Fibroblast of the conjunctiva (primary cell): ENCODE data around the gene IFIT3.
A peak's percentile ranks its signal among the peaks of the same experiment; 100 is the strongest.

Experiments
- DNase-seq: peaks from one replicate; pipeline ENCODE4 v3.0.0-alpha.2; 2010; ENCODE audit warnings: low read depth

Gene IFIT3

GRCh38 chr10:89362929-89363328 lies 35.1 kb downstream of the IFIT3 start:
- no peak for DNase-seq

DNA sequence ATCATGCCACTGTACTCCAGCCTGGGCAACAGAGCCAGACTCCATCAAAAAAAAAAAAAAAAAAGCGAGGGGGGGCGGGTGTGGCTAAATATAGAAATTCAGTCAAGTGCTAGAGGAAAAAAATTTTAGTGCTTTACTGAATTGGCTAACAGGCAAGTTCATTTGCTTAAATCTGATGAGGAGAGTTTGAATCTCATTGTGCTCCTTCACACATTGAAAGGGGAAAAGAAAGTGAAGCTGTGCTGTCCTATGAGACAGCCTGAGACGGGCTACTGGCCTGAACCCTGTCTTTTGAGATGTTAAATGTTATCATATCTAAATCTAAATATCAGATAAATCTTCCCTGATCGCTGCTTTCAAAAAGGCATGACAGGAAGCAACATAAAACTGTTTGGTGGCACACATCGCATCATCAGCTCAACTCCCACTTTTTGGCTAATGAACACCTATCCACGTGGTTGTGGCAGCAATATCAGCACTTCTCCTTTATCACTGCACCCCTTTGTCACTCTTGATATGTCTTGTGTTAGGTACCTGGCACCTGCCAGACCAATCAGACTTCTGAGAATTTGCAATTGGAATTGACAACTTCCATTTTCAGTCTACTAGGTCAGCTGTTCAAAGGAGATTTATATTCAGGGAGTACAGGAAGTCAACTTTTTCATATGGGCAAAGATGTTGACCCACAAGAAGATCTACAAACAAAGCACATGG lies 36.1 kb downstream of the IFIT3 start:
- DNase-seq: no peak

DNA sequence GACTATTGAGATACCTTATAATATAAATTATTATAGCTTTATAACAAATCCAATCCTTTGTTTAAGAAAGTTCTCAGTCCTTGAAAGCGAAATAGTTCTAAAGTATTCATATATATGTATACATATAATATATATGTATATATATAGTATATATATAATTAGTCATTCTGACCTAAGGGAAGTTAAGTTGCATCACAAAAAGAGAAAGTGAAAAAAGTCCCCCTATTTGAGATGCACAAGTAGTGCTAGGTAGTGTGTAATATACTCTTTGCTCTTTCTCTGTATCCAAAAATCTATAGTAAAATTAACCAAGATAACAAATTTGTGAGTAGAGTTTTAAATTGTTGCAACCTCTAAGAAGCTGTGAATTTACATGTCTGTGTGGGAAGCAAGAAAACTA lies 36.7 kb downstream of the IFIT3 start:
- no peak for DNase-seq

- DNase-seq: no peak
These were observed 39.7 kb downstream of the IFIT3 start for GRCh38 chr10:89367529-89367928.

GRCh38 chr10:89368129-89368528 lies 40.3 kb downstream of the IFIT3 start:
- no peak for DNase-seq

DNA sequence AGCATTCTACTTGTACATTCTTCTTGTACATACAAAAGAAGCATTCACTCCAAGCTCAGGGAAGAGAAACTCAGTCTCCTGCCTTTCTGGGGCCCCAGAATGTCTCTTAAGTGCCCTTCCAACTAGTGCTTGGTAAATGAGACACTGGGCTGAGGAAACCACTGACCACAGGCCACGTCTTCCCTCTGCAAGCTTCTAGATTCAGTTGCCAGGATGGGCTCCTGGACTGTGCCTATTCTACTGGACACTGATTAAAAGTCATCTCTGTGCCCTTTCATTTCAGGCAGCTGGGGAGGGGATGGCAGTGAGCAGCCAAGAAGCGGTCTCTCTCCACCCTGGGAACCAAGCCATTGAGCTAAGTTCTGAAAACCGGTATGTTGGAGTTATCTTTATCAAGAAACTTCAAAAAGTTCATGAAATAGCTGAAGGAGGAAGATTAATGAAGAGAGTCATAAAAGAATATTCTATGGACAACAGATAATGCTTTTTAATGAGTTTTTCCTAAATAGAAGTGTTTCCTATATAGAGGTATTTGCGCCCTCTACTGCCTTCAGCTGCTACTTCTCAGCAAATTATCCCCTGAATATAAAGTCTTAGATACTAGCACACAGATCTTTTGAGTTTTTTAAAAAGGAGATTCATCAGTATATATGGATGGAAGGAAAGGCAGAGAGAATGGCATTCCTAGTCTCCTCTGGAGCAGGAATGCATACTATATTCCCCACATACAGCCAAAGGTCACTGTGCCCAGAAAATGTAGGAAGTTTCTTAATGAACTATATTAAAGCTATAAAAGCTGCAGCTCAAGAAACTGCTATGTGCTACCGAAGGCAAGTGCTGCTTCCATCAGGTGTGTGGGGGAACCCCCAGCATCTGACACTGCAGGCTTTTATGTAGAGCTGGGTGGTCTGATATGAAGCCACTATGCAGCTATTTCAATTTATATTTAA lies 41.6 kb downstream of the IFIT3 start:
- no peak for DNase-seq

GRCh38 chr10:89371079-89371478 lies 43.3 kb downstream of the IFIT3 start:
- DNase-seq: no peak

GRCh38 chr10:89371987-89372386 lies 44.2 kb downstream of the IFIT3 start:
- no peak for DNase-seq

- peak; percentile 85 for DNase-seq
These were observed 46.3 kb downstream of the IFIT3 start for GRCh38 chr10:89373916-89374711.

- no peak for DNase-seq
These were observed 46.9 kb downstream of the IFIT3 start for GRCh38 chr10:89374713-89375141.

- DNase-seq: no peak
These were observed 50.2 kb downstream of the IFIT3 start, which contains the start of gene IFIT1B for GRCh38 chr10:89377705-89378637. Gene IFIT1B, plus strand, starts transcription at chr10:89378056. Its CDS starts 80 bp downstream, at chr10:89378136.

DNA sequence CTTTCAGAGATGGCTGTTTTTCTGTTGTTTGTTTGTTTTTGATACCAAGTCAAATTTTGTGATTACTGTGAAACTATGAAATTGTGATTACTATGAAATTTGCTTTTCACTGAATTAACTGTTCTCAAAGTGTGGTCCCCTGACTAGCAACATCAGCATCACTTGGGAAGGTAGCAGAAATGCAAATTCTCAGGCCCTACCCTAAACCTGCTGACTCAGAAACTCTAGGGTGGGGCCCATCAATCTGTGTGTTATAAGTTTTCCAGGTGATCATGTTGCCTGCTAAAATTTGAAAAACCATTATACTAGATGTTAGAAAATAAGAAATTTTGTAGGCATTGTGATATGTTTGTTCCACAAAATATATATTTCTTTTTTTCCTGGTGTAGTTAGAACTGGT lies 51.3 kb downstream of the IFIT3 start:
- no peak for DNase-seq

- no peak for DNase-seq
These were observed 55.0 kb downstream of the IFIT3 start for GRCh38 chr10:89382757-89383156.

GRCh38 chr10:89384474-89385340 lies 56.9 kb downstream of the IFIT3 start:
- DNase-seq: no peak

- no peak for DNase-seq
These were observed 61.0 kb downstream of the IFIT3 start for GRCh38 chr10:89388806-89389205.

- no peak for DNase-seq
These were observed 61.5 kb downstream of the IFIT3 start for GRCh38 chr10:89389254-89389653.
